ENCODE measurements around the gene TMEM201. TPM values are rescaled to one million over a fixed set of nuclear protein-coding genes. Genes with fewer than 3 reads are reported as not detected.
A peak's percentile ranks its signal among the peaks of the same experiment; 100 is the strongest.

TMEM201 gene
- total and polyA plus RNA-seq, 9 of the 15 experiments (the other 6 are each of a cell fraction or from before 2014, with no cell fraction given): 0.42 to 51.3 (median 7.4) TPM

- TF ChIP-seq THAP7 (CRISPR knock-in tag; IDR thresholded peaks at IDR 0.05): peak; percentile 50; the same call in 1 of the 2 replicates
- no peak for TF ChIP-seq BRF2 (IDR thresholded peaks at IDR 0.05; ENCODE audit: borderline replicate concordance, insufficient read depth, insufficient read length)
- no peak for TF ChIP-seq NKRF (IDR thresholded peaks at IDR 0.05; ENCODE audit: borderline replicate concordance)
- 0 out of 2 replicates have a peak, but pooled peaks have one; percentile 42 for TF ChIP-seq STAG1 (CRISPR knock-in tag; IDR thresholded peaks at IDR 0.05; ENCODE audit: borderline replicate concordance)
- 0 out of 2 replicates have a peak, but pooled peaks have one; percentile 22 for TF ChIP-seq ZNF609 (CRISPR knock-in tag; IDR thresholded peaks at IDR 0.05; ENCODE audit: borderline replicate concordance)
- peak; percentile 92 for TF ChIP-seq TAF1 (IDR thresholded peaks at IDR 0.05; ENCODE audit: control insufficient read depth, extremely low read depth, insufficient read depth, low read length, severe bottlenecking)
- TF ChIP-seq ATF3 (IDR thresholded peaks at IDR 0.05): peak; percentile 84
- no peak; the same call in 1 of the 2 replicates for TF ChIP-seq ATF3 (CRISPR knock-in tag; conservative IDR thresholded peaks at IDR 0.05)
- peak; percentile 55 for TF ChIP-seq MXD1 (CRISPR knock-in tag; IDR thresholded peaks at IDR 0.05; ENCODE audit: borderline replicate concordance, poor library complexity, severe bottlenecking)
- peak; percentile 98 for TF ChIP-seq CXXC5 (CRISPR knock-in tag; IDR thresholded peaks at IDR 0.05)
- TF ChIP-seq MTA3 (IDR thresholded peaks at IDR 0.05; ENCODE audit: borderline replicate concordance): peak; percentile 44
- peak; percentile 29; the same call in 1 of the 2 replicates for TF ChIP-seq E2F5 (CRISPR knock-in tag; IDR thresholded peaks at IDR 0.05)
- TF ChIP-seq NONO (IDR thresholded peaks at IDR 0.05; ENCODE audit: low read depth in 2 of 2, low read length in 1 of 2): peak; percentile 89 to 92; a peak in 3 of 4 replicates
These were observed 49.4 kb upstream of the TMEM201 start, which contains the start of gene SLC25A33 (continued) for GRCh38 chr1:9539165-9539828.

All from K562 (cell line).